ENCODE data around the gene SPON2.

SPON2 gene

GRCh38 chr4:1194010-1194900 lies 21.9 kb upstream of the SPON2 start:
- Mint-ChIP-seq H3K4me1 (peaks cover 3% of the 10 kb centered on the region), H3K27ac (no peak overlapping the region), H3K27me3 (no peaks in the 10 kb centered on the region), H3K4me3 (no peak overlapping the region), H3K36me3 (no peaks in the 10 kb centered on the region), H3K9me3 (no peaks in the 10 kb centered on the region)
- DNase-seq (ENCODE audit: low spot score in 2 of 2): no peak
- no peak for ATAC-seq (ENCODE audit: low read depth)

- H3K27ac Mint-ChIP-seq: no peak overlapping the region
- no peak overlapping the region for H3K4me3 Mint-ChIP-seq
- DNase-seq (ENCODE audit: low spot score in 2 of 2) (no peak), ATAC-seq (ENCODE audit: low read depth) (no peak)
- H3K36me3 Mint-ChIP-seq: no peaks in the 10 kb centered on the region
- H3K27me3 Mint-ChIP-seq: no peaks in the 10 kb centered on the region
- peaks cover 3% of the 10 kb centered on the region for H3K4me1 Mint-ChIP-seq
- H3K9me3 Mint-ChIP-seq: no peaks in the 10 kb centered on the region
Observed at GRCh38 chr4:1193206-1194009, 21.0 kb upstream of the SPON2 start.

GRCh38 chr4:1192493-1193205 lies 20.3 kb upstream of the SPON2 start:
- Mint-ChIP-seq H3K4me1 (peaks cover 3% of the 10 kb centered on the region), H3K9me3 (no peaks in the 10 kb centered on the region), H3K36me3 (no peaks in the 10 kb centered on the region), H3K27ac (no peak overlapping the region), H3K27me3 (no peaks in the 10 kb centered on the region), H3K4me3 (no peak overlapping the region)
- DNase-seq (ENCODE audit: low spot score in 2 of 2) (no peak), ATAC-seq (ENCODE audit: low read depth) (no peak)

DNA sequence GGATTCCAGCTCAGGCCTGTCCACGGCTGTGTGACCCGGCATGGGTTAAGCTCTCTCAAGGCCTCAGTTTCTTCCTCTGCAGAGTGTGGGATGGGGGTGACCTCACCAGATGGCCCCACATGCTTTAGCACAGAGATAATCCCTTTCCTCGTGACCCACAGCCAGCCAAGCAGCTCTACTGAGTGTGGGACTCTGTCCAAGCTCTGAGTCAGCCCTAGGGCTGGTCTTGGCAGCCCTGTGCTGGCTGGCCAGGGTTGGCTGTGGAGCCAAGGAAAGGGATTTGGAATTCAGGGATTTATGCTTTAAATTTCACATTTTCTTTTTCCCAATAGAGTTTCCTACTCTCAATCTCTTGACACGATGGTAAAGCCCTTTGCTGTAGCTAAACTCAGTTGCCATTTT lies 19.7 kb upstream of the SPON2 start:
- ATAC-seq (ENCODE audit: low read depth) (no peak), DNase-seq (ENCODE audit: low spot score in 2 of 2) (no peak)
- Mint-ChIP-seq H3K36me3 (no peaks in the 10 kb centered on the region), H3K4me3 (no peak overlapping the region), H3K27ac (no peak overlapping the region), H3K4me1 (peaks cover 5% of the 10 kb centered on the region), H3K27me3 (no peaks in the 10 kb centered on the region), H3K9me3 (no peaks in the 10 kb centered on the region)

GRCh38 chr4:1191621-1192020 lies 19.2 kb upstream of the SPON2 start:
- no peak for DNase-seq (ENCODE audit: low spot score in 2 of 2)
- H3K4me3 Mint-ChIP-seq: no peak overlapping the region
- no peak overlapping the region for H3K27ac Mint-ChIP-seq
- no peaks in the 10 kb centered on the region for H3K9me3 Mint-ChIP-seq
- no peaks in the 10 kb centered on the region for H3K27me3 Mint-ChIP-seq
- ATAC-seq (ENCODE audit: low read depth): no peak
- H3K4me1 Mint-ChIP-seq: peaks cover 6% of the 10 kb centered on the region
- H3K36me3 Mint-ChIP-seq: no peaks in the 10 kb centered on the region

GRCh38 chr4:1187182-1187581 lies 14.8 kb upstream of the SPON2 start:
- peak; percentile 87 for ATAC-seq (ENCODE audit: low read depth)
- no peak for DNase-seq (ENCODE audit: low spot score in 2 of 2)

GRCh38 chr4:1183985-1184773 lies 11.8 kb upstream of the SPON2 start:
- peaks cover 7% of the 10 kb centered on the region for H3K9me3 Mint-ChIP-seq
- H3K4me3 Mint-ChIP-seq: peak overlapping the region; percentile 50
- H3K27me3 Mint-ChIP-seq: no peaks in the 10 kb centered on the region
- peak overlapping the region; percentile 41 for H3K27ac Mint-ChIP-seq
- ATAC-seq (ENCODE audit: low read depth): peak; percentile 80
- DNase-seq (ENCODE audit: low spot score in 2 of 2): peak; percentile 9 to 34
- peaks cover 7% of the 10 kb centered on the region for H3K36me3 Mint-ChIP-seq
- H3K4me1 Mint-ChIP-seq: peaks cover 9% of the 10 kb centered on the region

More at GRCh38 chr4:1187182-1187581, 14.8 kb upstream of the SPON2 start:
- no peak overlapping the region for H3K27ac Mint-ChIP-seq
- no peaks in the 10 kb centered on the region for H3K27me3 Mint-ChIP-seq
- peaks cover 9% of the 10 kb centered on the region for H3K4me1 Mint-ChIP-seq
- no peak overlapping the region for H3K4me3 Mint-ChIP-seq
- H3K36me3 Mint-ChIP-seq: peaks cover 3% of the 10 kb centered on the region
- H3K9me3 Mint-ChIP-seq: peaks cover 2% of the 10 kb centered on the region

DNA sequence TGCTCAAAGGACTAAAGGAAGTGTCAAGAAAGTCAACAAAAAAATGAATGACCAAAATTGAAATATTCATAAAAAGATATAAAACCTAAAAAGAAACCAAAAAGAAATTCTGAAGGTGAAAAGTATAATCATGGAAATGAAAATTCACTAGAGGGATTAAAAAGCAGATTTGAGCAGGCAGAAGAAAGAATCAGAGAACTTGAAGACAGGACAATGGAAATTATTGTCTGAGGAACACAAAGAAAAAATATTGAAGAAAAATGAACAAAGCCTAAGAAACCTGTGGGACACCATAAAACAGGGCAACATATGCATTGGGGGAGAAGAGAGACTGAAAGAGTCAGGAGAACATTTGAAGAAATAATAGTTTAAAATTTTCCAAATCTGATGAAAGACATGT lies 9.9 kb upstream of the SPON2 start:
- H3K4me3 Mint-ChIP-seq: no peak overlapping the region
- H3K36me3 Mint-ChIP-seq: peaks cover 7% of the 10 kb centered on the region
- no peak for ATAC-seq (ENCODE audit: low read depth)
- no peak for DNase-seq (ENCODE audit: low spot score in 2 of 2)
- H3K27ac Mint-ChIP-seq: no peak overlapping the region
- H3K9me3 Mint-ChIP-seq: peaks cover 7% of the 10 kb centered on the region
- H3K4me1 Mint-ChIP-seq: peaks cover 9% of the 10 kb centered on the region
- peaks cover 4% of the 10 kb centered on the region for H3K27me3 Mint-ChIP-seq

DNA sequence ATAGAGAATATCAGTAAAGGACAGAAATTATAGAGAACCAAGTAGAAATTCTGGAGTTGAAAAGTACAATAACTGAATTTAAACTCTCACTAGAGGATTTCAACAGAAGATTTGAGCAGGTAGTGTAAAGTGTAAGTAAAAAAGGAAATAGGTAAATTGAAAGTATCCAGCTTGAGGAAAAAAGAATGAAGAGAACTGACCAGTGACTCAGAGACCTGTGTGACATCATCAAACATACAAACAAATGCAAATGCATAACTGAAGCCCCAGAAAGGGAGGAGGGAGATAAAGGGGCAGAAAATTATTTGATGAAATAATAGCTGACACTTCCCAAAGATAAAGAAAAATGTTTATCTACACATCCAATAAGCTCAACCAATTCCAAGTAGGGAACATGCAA lies 8.3 kb upstream of the SPON2 start:
- DNase-seq (ENCODE audit: low spot score in 2 of 2) (no peak), ATAC-seq (ENCODE audit: low read depth) (no peak)
- no peak overlapping the region for H3K27ac Mint-ChIP-seq
- H3K4me3 Mint-ChIP-seq: no peak overlapping the region
- H3K4me1 Mint-ChIP-seq: peaks cover 7% of the 10 kb centered on the region
- peaks cover 7% of the 10 kb centered on the region for H3K36me3 Mint-ChIP-seq
- peaks cover 8% of the 10 kb centered on the region for H3K27me3 Mint-ChIP-seq
- peaks cover 7% of the 10 kb centered on the region for H3K9me3 Mint-ChIP-seq

GRCh38 chr4:1179976-1180375 lies 7.6 kb upstream of the SPON2 start:
- peaks cover 7% of the 10 kb centered on the region for H3K9me3 Mint-ChIP-seq
- ATAC-seq (ENCODE audit: low read depth) (no peak), DNase-seq (ENCODE audit: low spot score in 2 of 2) (no peak)
- peaks cover 7% of the 10 kb centered on the region for H3K36me3 Mint-ChIP-seq
- peaks cover 8% of the 10 kb centered on the region for H3K27me3 Mint-ChIP-seq
- no peak overlapping the region for H3K27ac Mint-ChIP-seq
- H3K4me3 Mint-ChIP-seq: no peak overlapping the region
- H3K4me1 Mint-ChIP-seq: peaks cover 7% of the 10 kb centered on the region

GRCh38 chr4:1179089-1179441 lies 6.7 kb upstream of the SPON2 start:
- peaks cover 7% of the 10 kb centered on the region for H3K9me3 Mint-ChIP-seq
- no peak overlapping the region for H3K4me3 Mint-ChIP-seq
- H3K36me3 Mint-ChIP-seq: peaks cover 7% of the 10 kb centered on the region
- H3K27me3 Mint-ChIP-seq: peaks cover 8% of the 10 kb centered on the region
- ATAC-seq (ENCODE audit: low read depth) (no peak), DNase-seq (ENCODE audit: low spot score in 2 of 2) (no peak)
- H3K27ac Mint-ChIP-seq: no peak overlapping the region
- peaks cover 4% of the 10 kb centered on the region for H3K4me1 Mint-ChIP-seq

- no peak for ATAC-seq (ENCODE audit: low read depth)
- Mint-ChIP-seq H3K27ac (no peak overlapping the region), H3K27me3 (peaks cover 8% of the 10 kb centered on the region), H3K36me3 (peaks cover 7% of the 10 kb centered on the region), H3K4me3 (no peak overlapping the region), H3K9me3 (peaks cover 7% of the 10 kb centered on the region), H3K4me1 (peaks cover 4% of the 10 kb centered on the region)
- DNase-seq (ENCODE audit: low spot score in 2 of 2): no peak
Observed at GRCh38 chr4:1178300-1179088, 6.1 kb upstream of the SPON2 start.
